HEK293 (cell line): ENCODE data around the gene GSPT1.

ENCODE experiments used
- CTCF ChIA-PET: fragments of 350-600 bp; formaldehyde crosslinking; extraction: SDS; loops from one replicate; lab custom pipeline; 2021; ENCODE audit warnings: antibody characterized with exemption; lab: Yijun Ruan, JAX
- POLR2A ChIA-PET: fragments of 300-600 bp; formaldehyde crosslinking; extraction: SDS; loops from one replicate; lab custom pipeline; 2020; ENCODE audit warnings: antibody characterized with exemption, inconsistent platforms; lab: Yijun Ruan, JAX
- H3K27ac ChIP-seq: fragments of 200-500 bp; sonication (Bioruptor generic); 2 replicates; pipeline ENCODE4 v1.5.1; 2014; ENCODE audit warnings: low read depth, low read length, control low read depth, inconsistent platforms; ENCODE audit errors: extremely low read depth
- H3K36me3 ChIP-seq, 2 experiments: fragments of 200-500 bp in 1 of 2; sonication (Bioruptor generic) in 1 of 2; 1 replicate in 1 of 2; 2 replicates in 1 of 2; pipeline ENCODE4 v1.5.1; 2014 to 2017; ENCODE audit warnings: inconsistent platforms in 2 of 2, low read length in 2 of 2; ENCODE audit not compliant: control insufficient read depth in 2 of 2, insufficient read depth in 1 of 2
- H3K4me1 ChIP-seq: fragments of 200-500 bp; sonication (Bioruptor generic); 2 replicates; pipeline ENCODE4 v1.5.1; 2014; ENCODE audit warnings: mild to moderate bottlenecking, low read length, inconsistent platforms; ENCODE audit not compliant: control insufficient read depth, insufficient read depth
- H3K4me3 ChIP-seq: 2 replicates; pipeline ENCODE4 v1.5.1; 2011; ENCODE audit warnings: low read depth, mild to moderate bottlenecking, control low read depth, low read length, moderate library complexity
- H3K9me3 ChIP-seq: fragments of 200-500 bp; sonication (Bioruptor generic); 2 replicates; pipeline ENCODE4 v1.5.1; 2014; ENCODE audit warnings: low read depth, low read length, inconsistent platforms; ENCODE audit not compliant: control insufficient read depth, insufficient read depth
- SALL2 ChIP-seq: fragments of 450-650 bp; formaldehyde crosslinking; IDR thresholded peaks from 2 replicates; pipeline ENCODE4 v1.5.0; 2017; ENCODE audit warnings: missing biosample characterization, mild to moderate bottlenecking, missing genetic modification characterization, borderline replicate concordance
- YY1 ChIP-seq: fragments of 450-650 bp; formaldehyde crosslinking; IDR thresholded peaks from 2 replicates; pipeline ENCODE4 v1.5.1; 2018; ENCODE audit warnings: missing biosample characterization, missing genetic modification characterization
- ZBTB20 ChIP-seq: fragments of 450-650 bp; formaldehyde crosslinking; IDR thresholded peaks from 2 replicates; pipeline ENCODE4 v1.5.1; 2016; ENCODE audit warnings: missing biosample characterization, missing genetic modification characterization
- ZBTB21 ChIP-seq: fragments of 450-650 bp; formaldehyde crosslinking; IDR thresholded peaks from 2 replicates; pipeline ENCODE4 v1.5.1; 2017; ENCODE audit warnings: missing biosample characterization, missing genetic modification characterization
- ZBTB7A ChIP-seq: fragments of 450-650 bp; formaldehyde crosslinking; IDR thresholded peaks from 2 replicates; pipeline ENCODE4 v1.5.1; 2016; ENCODE audit warnings: low read depth, missing biosample characterization, missing genetic modification characterization
- ZNF114 ChIP-seq: fragments of 450-650 bp; formaldehyde crosslinking; IDR thresholded peaks from 2 replicates; pipeline ENCODE4 v1.5.0; 2017; ENCODE audit warnings: missing biosample characterization, missing genetic modification characterization
- ZNF239 ChIP-seq: fragments of 450-650 bp; formaldehyde crosslinking; IDR thresholded peaks from 2 replicates; pipeline ENCODE4 v1.5.1; 2016; ENCODE audit warnings: missing biosample characterization, missing genetic modification characterization
- ZNF416 ChIP-seq: fragments of 450-650 bp; formaldehyde crosslinking; IDR thresholded peaks from 2 replicates; pipeline ENCODE4 v1.5.1; 2016; ENCODE audit warnings: missing biosample characterization, missing genetic modification characterization
- ZNF423 ChIP-seq: fragments of 450-650 bp; formaldehyde crosslinking; IDR thresholded peaks from 2 replicates; pipeline ENCODE4 v1.5.1; 2016; ENCODE audit warnings: missing biosample characterization, missing genetic modification characterization
- ZNF549 ChIP-seq: fragments of 450-650 bp; IDR thresholded peaks from 2 replicates; pipeline ENCODE4 v1.5.1; 2018; ENCODE audit warnings: missing biosample characterization, missing genetic modification characterization, mild to moderate bottlenecking, inconsistent platforms, moderate library complexity
- ZNF560 ChIP-seq: fragments of 450-650 bp; formaldehyde crosslinking; IDR thresholded peaks from 2 replicates; pipeline ENCODE4 v1.5.1; 2017; ENCODE audit warnings: missing biosample characterization, missing genetic modification characterization, borderline replicate concordance
- ZNF623 ChIP-seq: fragments of 450-650 bp; formaldehyde crosslinking; IDR thresholded peaks from 2 replicates; pipeline ENCODE4 v1.5.1; 2016; ENCODE audit warnings: missing biosample characterization, missing genetic modification characterization
- ZNF658 ChIP-seq: fragments of 450-650 bp; formaldehyde crosslinking; IDR thresholded peaks from 2 replicates; pipeline ENCODE4; 2016; ENCODE audit warnings: missing biosample characterization, missing genetic modification characterization
- ZNF677 ChIP-seq: fragments of 450-650 bp; IDR thresholded peaks from 2 replicates; pipeline ENCODE4 v1.5.0; 2018; ENCODE audit warnings: missing biosample characterization, mild to moderate bottlenecking, missing genetic modification characterization, moderate library complexity
- ZNF777 ChIP-seq: fragments of 450-650 bp; formaldehyde crosslinking; IDR thresholded peaks from 2 replicates; pipeline ENCODE4 v1.5.1; 2017; ENCODE audit warnings: missing biosample characterization, missing genetic modification characterization, borderline replicate concordance
- ZSCAN23 ChIP-seq: fragments of 450-650 bp; formaldehyde crosslinking; IDR thresholded peaks from 2 replicates; pipeline ENCODE4 v1.5.1; 2016; ENCODE audit warnings: missing biosample characterization, missing genetic modification characterization
- TF ChIP-seq, protein P1 (sequence below): fragments of 450-650 bp; formaldehyde crosslinking; IDR thresholded peaks from 2 replicates; pipeline ENCODE4 v1.5.1; 2016; ENCODE audit warnings: missing biosample characterization, missing genetic modification characterization
- TF ChIP-seq, protein P2 (sequence below): sonication (generic); formaldehyde crosslinking; IDR thresholded peaks from 2 replicates; pipeline ENCODE4 v1.8.1; 2022; ENCODE audit warnings: mild to moderate bottlenecking, moderate library complexity, missing genetic modification reagents
- TF ChIP-seq, protein P3 (sequence below): fragments of 450-650 bp; formaldehyde crosslinking; IDR thresholded peaks from 2 replicates; pipeline ENCODE4 v1.5.1; 2016; ENCODE audit warnings: missing biosample characterization, missing genetic modification characterization, borderline replicate concordance
- TF ChIP-seq, protein P4 (sequence below): fragments of 450-650 bp; formaldehyde crosslinking; IDR thresholded peaks from 2 replicates; pipeline ENCODE4 v1.5.1; 2016; ENCODE audit warnings: missing biosample characterization, missing genetic modification characterization, low read depth

The GSPT1 gene

DNA sequence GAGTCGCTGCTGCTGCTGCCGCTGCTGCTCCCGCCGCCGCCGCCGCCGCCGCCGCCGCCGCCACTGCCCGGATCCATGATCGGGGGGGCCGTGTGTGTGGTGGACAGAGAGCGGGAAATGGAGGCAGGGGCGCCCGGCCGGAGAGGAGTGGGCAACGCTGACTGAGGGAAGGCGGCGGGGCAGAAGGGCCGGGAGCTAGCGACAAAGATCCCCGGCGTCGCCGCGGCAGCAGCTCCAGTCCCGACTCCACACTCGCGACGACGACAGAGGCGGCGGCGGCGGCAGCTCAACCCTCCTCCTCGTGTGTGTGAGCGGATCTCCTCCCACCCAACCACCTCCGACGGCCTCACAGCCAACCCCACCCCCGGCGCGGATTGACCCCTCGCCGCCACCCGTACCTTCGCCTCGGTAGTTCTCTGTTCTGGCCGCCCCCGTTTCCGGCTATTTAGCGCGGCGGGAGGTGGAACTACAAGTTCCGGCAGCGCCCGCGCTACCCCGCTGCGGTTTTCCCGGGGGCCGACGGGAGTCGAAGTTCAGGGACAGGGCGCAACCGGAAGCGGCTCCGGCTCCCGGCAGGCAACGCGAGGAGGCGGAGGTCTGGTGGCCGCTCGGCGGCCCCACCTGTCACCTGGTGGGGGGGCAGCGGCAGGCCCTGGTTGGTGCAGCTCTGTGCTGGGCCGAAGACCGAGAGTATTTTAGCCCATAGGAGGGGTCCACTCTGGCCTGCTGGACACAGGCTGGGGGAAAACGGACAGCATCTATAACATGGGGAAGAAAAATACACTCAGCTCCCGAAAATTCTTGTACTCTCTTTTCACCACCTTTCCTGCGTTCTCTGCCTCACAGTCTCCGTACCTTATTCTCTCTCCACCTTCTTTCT is at the start of gene GSPT1 (continued):
- no peak for TF ChIP-seq ZNF549
- no peak for TF ChIP-seq ZNF658
- no peak for TF ChIP-seq ZNF777 (tag by site-specific recombination)
- TF ChIP-seq SALL2: no peak
- TF ChIP-seq ZNF623 (tag by site-specific recombination): peak; percentile 8; the same call in 1 of the 2 replicates
- TF ChIP-seq ZSCAN23 (tag by site-specific recombination): peak; percentile 25; the same call in 1 of the 2 replicates
- peak; percentile 64 for TF ChIP-seq YY1 (tag by site-specific recombination)
- no peak for TF ChIP-seq ZNF423 (tag by site-specific recombination)
- no peak for TF ChIP-seq ZNF114 (tag by site-specific recombination)

DNA sequence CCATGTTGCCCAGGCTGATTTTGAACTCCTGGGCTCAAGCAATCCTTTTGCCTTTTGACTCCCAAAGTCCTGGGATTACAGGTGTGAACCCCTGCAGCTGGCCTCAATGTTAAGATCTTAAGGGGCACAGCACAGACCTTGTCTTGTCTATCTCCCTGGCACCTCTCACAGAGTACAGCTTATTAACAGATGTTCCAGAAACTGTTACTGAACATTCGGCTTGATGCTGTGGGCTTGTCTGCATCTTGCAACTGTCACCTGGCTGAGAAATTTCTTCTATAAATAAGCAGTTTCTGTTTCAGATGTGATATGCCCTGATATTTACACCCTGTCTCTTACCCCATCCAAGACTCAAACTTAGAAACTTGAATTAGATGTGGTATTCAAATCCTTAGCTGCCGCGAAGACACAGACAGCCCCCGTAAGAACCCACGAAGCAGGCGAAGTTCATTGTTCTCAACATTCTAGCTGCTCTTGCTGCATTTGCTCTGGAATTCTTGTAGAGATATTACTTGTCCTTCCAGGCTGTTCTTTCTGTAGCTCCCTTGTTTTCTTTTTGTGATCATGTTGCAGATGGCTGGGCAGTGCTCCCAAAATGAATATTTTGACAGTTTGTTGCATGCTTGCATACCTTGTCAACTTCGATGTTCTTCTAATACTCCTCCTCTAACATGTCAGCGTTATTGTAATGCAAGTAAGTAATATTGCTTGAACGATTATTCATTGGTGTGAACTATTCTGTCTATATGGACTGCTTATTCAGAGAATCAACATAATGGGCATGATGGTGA is 49.2 kb upstream of the GSPT1 start, which contains the start of gene TNFRSF17:
TSS of gene TNFRSF17 (plus strand) at position 450 of the 791 bp plus-strand sequence. CDS start at position 565, 115 bp downstream.
- TF ChIP-seq, protein P1, sequence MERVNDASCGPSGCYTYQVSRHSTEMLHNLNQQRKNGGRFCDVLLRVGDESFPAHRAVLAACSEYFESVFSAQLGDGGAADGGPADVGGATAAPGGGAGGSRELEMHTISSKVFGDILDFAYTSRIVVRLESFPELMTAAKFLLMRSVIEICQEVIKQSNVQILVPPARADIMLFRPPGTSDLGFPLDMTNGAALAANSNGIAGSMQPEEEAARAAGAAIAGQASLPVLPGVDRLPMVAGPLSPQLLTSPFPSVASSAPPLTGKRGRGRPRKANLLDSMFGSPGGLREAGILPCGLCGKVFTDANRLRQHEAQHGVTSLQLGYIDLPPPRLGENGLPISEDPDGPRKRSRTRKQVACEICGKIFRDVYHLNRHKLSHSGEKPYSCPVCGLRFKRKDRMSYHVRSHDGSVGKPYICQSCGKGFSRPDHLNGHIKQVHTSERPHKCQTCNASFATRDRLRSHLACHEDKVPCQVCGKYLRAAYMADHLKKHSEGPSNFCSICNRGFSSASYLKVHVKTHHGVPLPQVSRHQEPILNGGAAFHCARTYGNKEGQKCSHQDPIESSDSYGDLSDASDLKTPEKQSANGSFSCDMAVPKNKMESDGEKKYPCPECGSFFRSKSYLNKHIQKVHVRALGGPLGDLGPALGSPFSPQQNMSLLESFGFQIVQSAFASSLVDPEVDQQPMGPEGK (tag by site-specific recombination): no peak
- peak; percentile 77 for TF ChIP-seq ZNF677 (tag by site-specific recombination)
- TF ChIP-seq ZNF560: no peak
- no peak within 1 kb of the TSS for H3K27ac ChIP-seq
- ChIA-PET POLR2A (interaction anchor here (0.6 kb wide), 1 partner anchor 31 kb away, joined by 6 read pairs; no protein-coding TSS in a partner anchor), CTCF (interaction anchor here (0.6 to 1.6 kb wide), 3 partner anchors 100 to 863 kb away, joined by 3 to 6 read pairs (median 4); no protein-coding TSS in a partner anchor)
- no peaks in the 10 kb centered on the region for H3K4me1 ChIP-seq
- H3K4me3 ChIP-seq: no peak within 1 kb of the TSS
- no peaks in the 10 kb centered on the region for H3K36me3 ChIP-seq
- H3K9me3 ChIP-seq: no peaks in the 10 kb centered on the region

DNA sequence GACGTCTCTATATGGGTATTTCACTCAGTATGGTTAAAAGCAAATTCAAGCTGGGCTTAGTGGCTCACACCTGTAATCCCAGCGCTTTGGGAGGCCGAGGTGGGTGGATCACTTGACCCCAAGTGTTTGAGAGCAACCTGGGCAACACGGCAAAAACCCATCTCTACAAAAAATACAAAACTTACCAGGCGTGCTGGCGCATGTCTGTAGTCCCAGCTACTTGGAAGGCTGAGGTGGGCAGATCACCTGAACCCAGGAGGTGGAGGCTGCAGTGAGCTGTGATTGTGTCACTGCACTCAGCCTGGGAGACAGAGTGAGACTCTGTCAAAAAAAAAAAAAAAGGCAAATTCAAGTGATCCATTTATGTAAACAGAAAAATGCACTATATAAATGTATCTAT is 48.0 kb upstream of the GSPT1 start:
- Histone ChIP-seq H3K9me3 (no peaks in the 10 kb centered on the region), H3K4me1 (no peaks in the 10 kb centered on the region), H3K36me3 (no peaks in the 10 kb centered on the region), H3K27ac (no peak overlapping the region), H3K4me3 (no peak overlapping the region)
- TF ChIP-seq, protein P2, sequence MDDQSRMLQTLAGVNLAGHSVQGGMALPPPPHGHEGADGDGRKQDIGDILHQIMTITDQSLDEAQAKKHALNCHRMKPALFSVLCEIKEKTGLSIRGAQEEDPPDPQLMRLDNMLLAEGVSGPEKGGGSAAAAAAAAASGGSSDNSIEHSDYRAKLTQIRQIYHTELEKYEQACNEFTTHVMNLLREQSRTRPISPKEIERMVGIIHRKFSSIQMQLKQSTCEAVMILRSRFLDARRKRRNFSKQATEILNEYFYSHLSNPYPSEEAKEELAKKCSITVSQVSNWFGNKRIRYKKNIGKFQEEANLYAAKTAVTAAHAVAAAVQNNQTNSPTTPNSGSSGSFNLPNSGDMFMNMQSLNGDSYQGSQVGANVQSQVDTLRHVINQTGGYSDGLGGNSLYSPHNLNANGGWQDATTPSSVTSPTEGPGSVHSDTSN (CRISPR knock-in tag): no peak
- TF ChIP-seq ZNF416 (tag by site-specific recombination) (no peak), ZBTB20 (tag by site-specific recombination) (no peak), ZBTB7A (tag by site-specific recombination) (no peak), ZBTB21 (tag by site-specific recombination) (no peak), ZNF239 (no peak)
- TF ChIP-seq, protein P3, sequence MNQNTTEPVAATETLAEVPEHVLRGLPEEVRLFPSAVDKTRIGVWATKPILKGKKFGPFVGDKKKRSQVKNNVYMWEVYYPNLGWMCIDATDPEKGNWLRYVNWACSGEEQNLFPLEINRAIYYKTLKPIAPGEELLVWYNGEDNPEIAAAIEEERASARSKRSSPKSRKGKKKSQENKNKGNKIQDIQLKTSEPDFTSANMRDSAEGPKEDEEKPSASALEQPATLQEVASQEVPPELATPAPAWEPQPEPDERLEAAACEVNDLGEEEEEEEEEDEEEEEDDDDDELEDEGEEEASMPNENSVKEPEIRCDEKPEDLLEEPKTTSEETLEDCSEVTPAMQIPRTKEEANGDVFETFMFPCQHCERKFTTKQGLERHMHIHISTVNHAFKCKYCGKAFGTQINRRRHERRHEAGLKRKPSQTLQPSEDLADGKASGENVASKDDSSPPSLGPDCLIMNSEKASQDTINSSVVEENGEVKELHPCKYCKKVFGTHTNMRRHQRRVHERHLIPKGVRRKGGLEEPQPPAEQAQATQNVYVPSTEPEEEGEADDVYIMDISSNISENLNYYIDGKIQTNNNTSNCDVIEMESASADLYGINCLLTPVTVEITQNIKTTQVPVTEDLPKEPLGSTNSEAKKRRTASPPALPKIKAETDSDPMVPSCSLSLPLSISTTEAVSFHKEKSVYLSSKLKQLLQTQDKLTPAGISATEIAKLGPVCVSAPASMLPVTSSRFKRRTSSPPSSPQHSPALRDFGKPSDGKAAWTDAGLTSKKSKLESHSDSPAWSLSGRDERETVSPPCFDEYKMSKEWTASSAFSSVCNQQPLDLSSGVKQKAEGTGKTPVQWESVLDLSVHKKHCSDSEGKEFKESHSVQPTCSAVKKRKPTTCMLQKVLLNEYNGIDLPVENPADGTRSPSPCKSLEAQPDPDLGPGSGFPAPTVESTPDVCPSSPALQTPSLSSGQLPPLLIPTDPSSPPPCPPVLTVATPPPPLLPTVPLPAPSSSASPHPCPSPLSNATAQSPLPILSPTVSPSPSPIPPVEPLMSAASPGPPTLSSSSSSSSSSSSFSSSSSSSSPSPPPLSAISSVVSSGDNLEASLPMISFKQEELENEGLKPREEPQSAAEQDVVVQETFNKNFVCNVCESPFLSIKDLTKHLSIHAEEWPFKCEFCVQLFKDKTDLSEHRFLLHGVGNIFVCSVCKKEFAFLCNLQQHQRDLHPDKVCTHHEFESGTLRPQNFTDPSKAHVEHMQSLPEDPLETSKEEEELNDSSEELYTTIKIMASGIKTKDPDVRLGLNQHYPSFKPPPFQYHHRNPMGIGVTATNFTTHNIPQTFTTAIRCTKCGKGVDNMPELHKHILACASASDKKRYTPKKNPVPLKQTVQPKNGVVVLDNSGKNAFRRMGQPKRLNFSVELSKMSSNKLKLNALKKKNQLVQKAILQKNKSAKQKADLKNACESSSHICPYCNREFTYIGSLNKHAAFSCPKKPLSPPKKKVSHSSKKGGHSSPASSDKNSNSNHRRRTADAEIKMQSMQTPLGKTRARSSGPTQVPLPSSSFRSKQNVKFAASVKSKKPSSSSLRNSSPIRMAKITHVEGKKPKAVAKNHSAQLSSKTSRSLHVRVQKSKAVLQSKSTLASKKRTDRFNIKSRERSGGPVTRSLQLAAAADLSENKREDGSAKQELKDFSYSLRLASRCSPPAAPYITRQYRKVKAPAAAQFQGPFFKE: no peak
- TF ChIP-seq, protein P4, sequence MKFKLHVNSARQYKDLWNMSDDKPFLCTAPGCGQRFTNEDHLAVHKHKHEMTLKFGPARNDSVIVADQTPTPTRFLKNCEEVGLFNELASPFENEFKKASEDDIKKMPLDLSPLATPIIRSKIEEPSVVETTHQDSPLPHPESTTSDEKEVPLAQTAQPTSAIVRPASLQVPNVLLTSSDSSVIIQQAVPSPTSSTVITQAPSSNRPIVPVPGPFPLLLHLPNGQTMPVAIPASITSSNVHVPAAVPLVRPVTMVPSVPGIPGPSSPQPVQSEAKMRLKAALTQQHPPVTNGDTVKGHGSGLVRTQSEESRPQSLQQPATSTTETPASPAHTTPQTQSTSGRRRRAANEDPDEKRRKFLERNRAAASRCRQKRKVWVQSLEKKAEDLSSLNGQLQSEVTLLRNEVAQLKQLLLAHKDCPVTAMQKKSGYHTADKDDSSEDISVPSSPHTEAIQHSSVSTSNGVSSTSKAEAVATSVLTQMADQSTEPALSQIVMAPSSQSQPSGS (tag by site-specific recombination): no peak
- CTCF ChIA-PET: interaction anchor here (1.6 kb wide), 1 partner anchor 104 kb away, joined by 6 read pairs; no protein-coding TSS in a partner anchor
- POLR2A ChIA-PET: interaction anchor here (0.6 kb wide), 1 partner anchor 23 kb away, joined by 3 read pairs; no protein-coding TSS in a partner anchor
